H1 (cell line): ENCODE measurements around the gene TPD52L2.

Source experiments
- EZH2 ChIP-seq: fragments of 200-600 bp; sonication (generic); IDR thresholded peaks from 2 replicates; pipeline ENCODE4 v1.7.1; 2012; ENCODE audit warnings: low read depth, mild to moderate bottlenecking, moderate library complexity, low read length, inconsistent platforms; ENCODE audit not compliant: severe bottlenecking
- POLR2AphosphoS5 ChIP-seq: IDR thresholded peaks from 2 replicates; pipeline ENCODE4 v1.6.1; 2011; ENCODE audit warnings: low read depth, low read length

GRCh38 chr20:63933646-63934045 lies 68.6 kb downstream of the TPD52L2 start:
- TF ChIP-seq EZH2 (no peak), POLR2AphosphoS5 (no peak)
